ENCODE results near the gene SUCNR1.
"Not testable (repeated sequence)": the region's sequence is repeated elsewhere in the genome, so short reads cannot be mapped to it uniquely, and the experiment has no call there.

DNA sequence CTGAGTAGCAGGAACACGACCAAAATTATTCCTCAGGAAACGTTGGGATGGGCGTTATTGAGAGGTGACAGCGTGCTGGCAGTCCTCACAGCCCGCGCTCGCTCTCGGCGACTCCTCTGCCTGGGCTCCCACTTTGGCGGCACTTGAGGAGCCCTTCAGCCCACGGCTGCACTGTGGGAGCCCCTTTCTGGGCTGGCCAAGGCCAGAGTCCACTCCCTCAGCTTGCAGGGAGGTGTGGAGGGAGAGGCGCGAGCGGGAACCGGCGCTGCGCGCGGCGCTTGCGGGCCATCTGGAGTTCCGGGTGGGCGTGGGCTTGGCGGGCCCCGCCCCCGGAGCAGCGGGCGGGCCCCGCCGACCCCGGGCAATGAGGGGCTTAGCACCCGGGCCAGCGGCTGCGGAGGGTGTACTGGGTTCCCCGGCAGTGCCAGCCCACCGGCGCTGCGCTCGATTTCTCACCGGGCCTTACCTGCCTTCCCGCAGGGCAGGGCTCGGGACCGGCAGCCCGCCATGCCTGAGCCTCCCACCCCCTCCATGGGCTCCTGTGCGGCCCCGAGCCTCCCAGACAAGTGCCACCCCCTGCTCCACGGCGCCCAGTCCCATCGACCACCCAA is 54.6 kb downstream of the SUCNR1 start:
- TF ChIP-seq, protein P1, sequence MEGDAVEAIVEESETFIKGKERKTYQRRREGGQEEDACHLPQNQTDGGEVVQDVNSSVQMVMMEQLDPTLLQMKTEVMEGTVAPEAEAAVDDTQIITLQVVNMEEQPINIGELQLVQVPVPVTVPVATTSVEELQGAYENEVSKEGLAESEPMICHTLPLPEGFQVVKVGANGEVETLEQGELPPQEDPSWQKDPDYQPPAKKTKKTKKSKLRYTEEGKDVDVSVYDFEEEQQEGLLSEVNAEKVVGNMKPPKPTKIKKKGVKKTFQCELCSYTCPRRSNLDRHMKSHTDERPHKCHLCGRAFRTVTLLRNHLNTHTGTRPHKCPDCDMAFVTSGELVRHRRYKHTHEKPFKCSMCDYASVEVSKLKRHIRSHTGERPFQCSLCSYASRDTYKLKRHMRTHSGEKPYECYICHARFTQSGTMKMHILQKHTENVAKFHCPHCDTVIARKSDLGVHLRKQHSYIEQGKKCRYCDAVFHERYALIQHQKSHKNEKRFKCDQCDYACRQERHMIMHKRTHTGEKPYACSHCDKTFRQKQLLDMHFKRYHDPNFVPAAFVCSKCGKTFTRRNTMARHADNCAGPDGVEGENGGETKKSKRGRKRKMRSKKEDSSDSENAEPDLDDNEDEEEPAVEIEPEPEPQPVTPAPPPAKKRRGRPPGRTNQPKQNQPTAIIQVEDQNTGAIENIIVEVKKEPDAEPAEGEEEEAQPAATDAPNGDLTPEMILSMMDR (IDR thresholded peaks at IDR 0.05): not testable (repeated sequence)
- TF ChIP-seq POLR2A (IDR thresholded peaks at IDR 0.05): not testable (repeated sequence)

All from adrenal gland (tissue), 5 donors.